Nephron progenitor cell (in vitro differentiated cells): ENCODE data around the gene ATP9A.
A peak's percentile ranks its signal among the peaks of the same experiment; 100 is the strongest.

Experiments used
- DNase-seq: peaks from one replicate; pipeline ENCODE4 v3.0.0; 2021
- H3K27ac Mint-ChIP-seq: 2 replicates; pipeline ENCODE4 v1.8.0; 2021; ENCODE audit warnings: mild to moderate bottlenecking, moderate library complexity, mixed read lengths
- H3K27me3 Mint-ChIP-seq: 2 replicates; pipeline ENCODE4 v1.8.0; 2021; ENCODE audit warnings: mild to moderate bottlenecking, low read depth, mixed read lengths; ENCODE audit not compliant: poor library complexity
- H3K36me3 Mint-ChIP-seq: 2 replicates; pipeline ENCODE4 v1.8.0; 2021; ENCODE audit warnings: low read depth, mixed read lengths
- H3K4me1 Mint-ChIP-seq: 2 replicates; pipeline ENCODE4 v1.8.0; 2021; ENCODE audit warnings: mixed read lengths
- H3K4me3 Mint-ChIP-seq: 2 replicates; pipeline ENCODE4 v1.8.0; 2021; ENCODE audit warnings: mild to moderate bottlenecking, moderate library complexity, mixed read lengths
- H3K9me3 Mint-ChIP-seq: 2 replicates; pipeline ENCODE4 v1.8.0; 2021; ENCODE audit warnings: mild to moderate bottlenecking, moderate library complexity, mixed read lengths
- CTCF ChIP-seq: fragments of 200-600 bp; sonication (generic); IDR thresholded peaks from 2 replicates; pipeline ENCODE4 v1.5.0; 2021; ENCODE audit warnings: antibody characterized with exemption

ATP9A gene

DNA sequence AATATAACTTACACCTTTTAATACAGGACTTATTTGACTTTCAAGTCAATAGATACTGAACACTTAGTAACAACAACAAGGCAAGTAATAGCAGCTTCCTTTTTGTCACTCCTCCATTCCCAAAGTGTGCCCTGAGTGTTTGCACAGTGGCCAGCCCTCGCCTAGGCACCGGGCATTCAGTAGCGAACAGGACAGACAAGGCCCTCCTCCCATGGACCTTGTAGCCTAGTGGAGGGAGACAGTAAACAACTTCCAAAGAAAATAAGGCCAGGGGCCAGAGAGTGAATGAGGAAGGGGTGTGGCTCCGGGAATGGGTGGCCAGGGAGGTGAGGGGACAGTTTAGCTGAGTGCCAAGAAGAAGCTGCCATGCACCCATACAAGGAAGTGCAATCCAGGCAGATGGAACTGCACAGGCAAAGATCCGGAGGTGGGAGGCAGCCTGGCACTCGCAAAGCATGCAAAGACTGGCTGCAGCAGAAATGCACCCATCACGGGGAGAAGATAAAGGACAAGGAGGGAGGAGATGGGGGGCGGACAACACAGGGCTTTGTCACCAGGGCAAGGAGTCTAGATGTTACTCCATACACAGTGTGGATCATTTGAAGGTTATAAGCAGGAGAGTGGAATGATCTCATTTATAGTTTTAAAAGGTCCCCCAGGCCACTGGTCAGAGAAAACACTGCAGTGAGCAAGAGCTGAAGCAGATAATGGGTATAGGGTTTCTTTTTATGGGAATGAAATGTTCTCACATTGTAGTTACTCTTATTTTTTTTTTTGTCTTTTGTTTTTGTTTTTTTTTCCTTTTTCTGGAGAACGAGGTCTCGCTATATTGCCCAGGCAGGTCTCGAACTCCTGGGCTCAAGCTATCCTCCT lies 32.2 kb downstream of the ATP9A start:
- Mint-ChIP-seq H3K36me3 (peaks cover 4% of the 10 kb centered on the region), H3K27me3 (no peaks in the 10 kb centered on the region), H3K4me1 (peaks cover 42% of the 10 kb centered on the region), H3K27ac (peak overlapping the region; percentile 64), H3K4me3 (no peak overlapping the region), H3K9me3 (no peaks in the 10 kb centered on the region)
- DNase-seq, result no peak
- TF ChIP-seq CTCF, result no peak

DNA sequence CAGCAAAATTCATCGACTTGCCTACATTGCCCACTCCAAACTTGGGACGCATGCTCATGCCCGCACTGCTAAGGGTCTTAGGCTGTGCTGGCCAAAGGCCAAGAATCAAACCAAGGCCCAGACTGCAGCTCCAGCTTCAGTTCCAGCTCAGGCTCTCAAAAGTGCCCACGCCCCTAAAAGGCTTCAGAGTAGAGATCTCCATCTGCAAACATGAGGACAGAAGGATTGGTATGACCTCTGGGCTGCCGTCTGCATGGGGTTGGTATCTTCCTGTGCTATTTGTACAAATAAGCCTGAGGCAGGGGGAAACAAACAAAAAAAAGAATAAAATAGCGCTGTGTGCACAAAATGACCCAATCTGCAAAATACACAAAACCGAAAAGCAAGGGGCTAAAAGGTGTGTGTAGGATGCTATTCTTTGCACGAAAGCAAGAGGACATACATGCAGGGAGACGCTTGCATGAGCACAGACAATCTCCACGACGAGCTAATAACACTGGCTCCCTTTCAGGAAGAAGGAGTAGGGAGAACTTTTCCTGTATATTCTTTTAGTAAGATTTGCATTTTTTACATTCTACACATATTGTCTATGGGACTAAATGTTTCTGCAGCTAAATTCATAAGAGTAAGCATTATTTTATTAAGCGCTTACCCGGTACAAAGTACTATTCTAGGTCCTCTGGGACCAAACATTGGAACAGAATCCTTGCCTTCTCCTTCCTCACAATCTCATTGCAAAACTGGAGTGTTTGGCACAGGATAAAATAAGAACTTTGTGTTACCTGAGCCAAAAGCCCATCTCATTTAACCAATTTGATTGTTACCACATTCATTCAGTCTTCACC lies 33.1 kb downstream of the ATP9A start:
- Mint-ChIP-seq H3K27ac (peak overlapping the region; percentile 64), H3K4me3 (no peak overlapping the region), H3K4me1 (peaks cover 42% of the 10 kb centered on the region), H3K9me3 (no peaks in the 10 kb centered on the region), H3K27me3 (no peaks in the 10 kb centered on the region), H3K36me3 (peaks cover 4% of the 10 kb centered on the region)
- no peak for TF ChIP-seq CTCF
- DNase-seq, result no peak

DNA sequence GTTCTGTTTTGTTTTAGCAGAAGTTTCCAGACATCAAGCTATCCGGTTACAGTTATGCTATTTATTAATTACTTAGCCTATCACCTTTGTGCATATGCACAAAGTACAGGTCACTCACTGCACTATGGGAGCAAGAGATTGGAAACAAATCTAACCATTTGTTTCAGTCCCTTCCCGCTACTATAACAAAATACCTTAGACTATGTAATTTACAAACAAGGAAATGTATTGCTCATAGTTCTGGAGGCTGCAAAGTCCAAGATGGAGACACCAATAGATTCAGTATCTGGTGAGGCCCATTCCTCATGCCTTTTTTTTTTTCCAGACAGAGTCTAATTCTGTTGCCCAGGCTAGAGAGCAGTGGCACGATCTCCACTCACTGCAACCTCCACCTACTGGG lies 35.1 kb downstream of the ATP9A start:
- peaks cover 36% of the 10 kb centered on the region for H3K4me1 Mint-ChIP-seq
- H3K9me3 Mint-ChIP-seq, result no peaks in the 10 kb centered on the region
- no peak for TF ChIP-seq CTCF
- no peak overlapping the region for H3K27ac Mint-ChIP-seq
- DNase-seq, result no peak
- H3K27me3 Mint-ChIP-seq, result no peaks in the 10 kb centered on the region
- peaks cover 5% of the 10 kb centered on the region for H3K36me3 Mint-ChIP-seq
- no peak overlapping the region for H3K4me3 Mint-ChIP-seq

- no peaks in the 10 kb centered on the region for H3K27me3 Mint-ChIP-seq
- no peak for DNase-seq
- peaks cover 30% of the 10 kb centered on the region for H3K4me1 Mint-ChIP-seq
- no peak overlapping the region for H3K4me3 Mint-ChIP-seq
- peak overlapping the region; percentile 64 for H3K27ac Mint-ChIP-seq
- H3K9me3 Mint-ChIP-seq, result no peaks in the 10 kb centered on the region
- H3K36me3 Mint-ChIP-seq, result peaks cover 5% of the 10 kb centered on the region
- TF ChIP-seq CTCF, result no peak
These were observed 35.9 kb downstream of the ATP9A start for GRCh38 chr20:51732096-51732791.

GRCh38 chr20:51731731-51732095 lies 36.5 kb downstream of the ATP9A start:
- H3K36me3 Mint-ChIP-seq, result peaks cover 5% of the 10 kb centered on the region
- peaks cover 26% of the 10 kb centered on the region for H3K4me1 Mint-ChIP-seq
- no peaks in the 10 kb centered on the region for H3K27me3 Mint-ChIP-seq
- no peak for DNase-seq
- no peak for TF ChIP-seq CTCF
- no peak overlapping the region for H3K4me3 Mint-ChIP-seq
- no peak overlapping the region for H3K27ac Mint-ChIP-seq
- H3K9me3 Mint-ChIP-seq, result no peaks in the 10 kb centered on the region
